ENCODE results near the gene BCCIP.

DNA sequence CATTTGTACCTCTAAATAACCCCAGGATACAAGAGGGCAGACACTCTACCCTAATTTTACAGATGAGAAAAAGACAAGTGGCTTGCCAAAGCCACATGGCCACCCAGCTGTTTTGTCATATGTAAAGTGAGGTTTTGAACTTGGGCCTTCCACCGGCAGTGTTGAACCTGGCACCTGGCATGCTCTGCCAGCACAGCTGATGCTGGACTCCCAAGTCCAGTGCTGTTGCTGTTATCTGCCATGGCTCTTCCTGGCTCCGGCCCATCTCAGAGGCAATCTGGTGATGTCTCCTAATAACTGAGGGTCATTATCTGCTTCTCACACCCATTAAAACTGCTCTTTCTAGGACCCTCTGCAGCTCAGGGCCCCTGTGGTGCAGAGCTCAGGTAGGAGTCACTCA lies 25.0 kb downstream of the BCCIP start:
- TF ChIP-seq GATA2 (IDR thresholded peaks at IDR 0.05; ENCODE audit: low read depth, low read length) (no peak), GATA3 (IDR thresholded peaks at IDR 0.05; ENCODE audit: low read depth, low read length) (no peak)

Data from SH-SY5Y (cell line).